GM21381 (cell line): Measurements from ENCODE around the gene SPAG4.

ENCODE experiments used
- ATAC-seq: cut with Tn5 transposase; IDR thresholded peaks from one replicate; pipeline ENCODE4 v1.9.1; 2021; ENCODE audit warnings: mild to moderate bottlenecking, moderate library complexity; ENCODE audit not compliant: unreplicated experiment

The SPAG4 gene

GRCh38 chr20:35619196-35620095, 3.8 kb downstream of the SPAG4 start:
- peak; percentile 40 for ATAC-seq

- no peak for ATAC-seq
These were observed 5.4 kb downstream of the SPAG4 start for GRCh38 chr20:35620818-35621559.

- no peak for ATAC-seq
These were observed 5.9 kb downstream of the SPAG4 start for GRCh38 chr20:35621560-35621946.

- no peak for ATAC-seq
These were observed 10.2 kb downstream of the SPAG4 start for GRCh38 chr20:35625584-35626385.

GRCh38 chr20:35626386-35627001, 10.9 kb downstream of the SPAG4 start:
- ATAC-seq, result no peak

GRCh38 chr20:35627121-35627520, 11.5 kb downstream of the SPAG4 start:
- no peak for ATAC-seq

GRCh38 chr20:35629427-35630145, 14.0 kb downstream of the SPAG4 start:
- no peak for ATAC-seq

- ATAC-seq, result no peak
These were observed 15.0 kb downstream of the SPAG4 start for GRCh38 chr20:35630636-35631035.

- no peak for ATAC-seq
These were observed 17.0 kb downstream of the SPAG4 start for GRCh38 chr20:35632539-35633115.

- ATAC-seq, result no peak
These were observed 20.0 kb downstream of the SPAG4 start for GRCh38 chr20:35635652-35636051.

- ATAC-seq, result no peak
These were observed 20.5 kb downstream of the SPAG4 start for GRCh38 chr20:35636095-35636494.

- ATAC-seq, result no peak
These were observed 21.6 kb downstream of the SPAG4 start for GRCh38 chr20:35637276-35637675.

- no peak for ATAC-seq
These were observed 23.1 kb downstream of the SPAG4 start for GRCh38 chr20:35638751-35639150.

GRCh38 chr20:35640724-35641123, 25.1 kb downstream of the SPAG4 start:
- ATAC-seq, result no peak

- no peak for ATAC-seq
These were observed 26.1 kb downstream of the SPAG4 start for GRCh38 chr20:35641743-35642142.

GRCh38 chr20:35643045-35643444, 27.4 kb downstream of the SPAG4 start:
- ATAC-seq, result no peak

GRCh38 chr20:35644806-35645205, 29.2 kb downstream of the SPAG4 start:
- no peak for ATAC-seq

- no peak for ATAC-seq
These were observed 33.2 kb downstream of the SPAG4 start for GRCh38 chr20:35648836-35649235.

- no peak for ATAC-seq
These were observed 35.0 kb downstream of the SPAG4 start for GRCh38 chr20:35650632-35651031.

- no peak for ATAC-seq
These were observed 36.3 kb downstream of the SPAG4 start for GRCh38 chr20:35651958-35652357.
